Endothelial cell of umbilical vein (primary cell): ENCODE measurements around the gene DIDO1. TPM values are rescaled to one million over a fixed set of nuclear protein-coding genes. Genes with fewer than 3 reads are reported as not detected.

Experiments
- BruUV-seq: library from RNA; stranded (reverse); fragments of 400-500 nt; replicated peaks from 2 replicates; lab custom pipeline; 2021; lab: Mats Ljungman, UMichigan
- CTCF ChIA-PET: fragments of 300-600, 350-600 bp; sonication (Branson Sonifier 250); formaldehyde crosslinking; loops from one replicate; lab custom pipeline; 2021; ENCODE audit warnings: antibody characterized with exemption, inconsistent platforms; lab: Charles Lee
- POLR2A ChIA-PET: fragments of 300-600, 350-600 bp; sonication (Branson Sonifier 250); formaldehyde crosslinking; loops from one replicate; lab custom pipeline; 2021; ENCODE audit warnings: antibody characterized with exemption, inconsistent platforms; lab: Charles Lee
- DNase-seq: peaks from one replicate; pipeline ENCODE4 v3.0.0-alpha.2; 2011; ENCODE audit warnings: low read depth, low spot score
- FAIRE-seq: peaks from 2 replicates; lab custom pipeline; 2011; peaks lifted over from hg19 to GRCh38; lab: Jason Lieb, UNC
- H2AFZ ChIP-seq: 2 replicates; pipeline ENCODE4 v1.6.0; 2012; ENCODE audit warnings: low read depth, low read length, control low read depth, inconsistent platforms
- H3K27ac ChIP-seq: 2 replicates; pipeline ENCODE4 v1.5.1; 2011; ENCODE audit warnings: low read depth, mild to moderate bottlenecking, control low read depth, low read length, moderate library complexity; ENCODE audit not compliant: insufficient read depth
- H3K27me3 ChIP-seq, 2 experiments: 2 replicates each; pipeline versions ENCODE4 v1.6.0 to v1.6.1; 2011; ENCODE audit warnings: low read length in 2 of 2, mixed read lengths in 1 of 2; ENCODE audit not compliant: control insufficient read depth in 2 of 2, insufficient read depth in 2 of 2
- H3K36me3 ChIP-seq, 2 experiments: 2 replicates in 1 of 2; 3 replicates in 1 of 2; pipeline ENCODE4 v1.5.1; 2011; ENCODE audit warnings: low read length in 2 of 2, mild to moderate bottlenecking in 1 of 2, moderate library complexity in 1 of 2; ENCODE audit not compliant: control insufficient read depth in 2 of 2, insufficient read depth in 2 of 2; ENCODE audit errors: extremely low read depth in 1 of 2
- H3K4me1 ChIP-seq: 3 replicates; pipeline ENCODE4 v1.5.1; 2011; ENCODE audit warnings: mild to moderate bottlenecking, low read length; ENCODE audit not compliant: control insufficient read depth, insufficient read depth; ENCODE audit errors: extremely low read depth
- H3K4me2 ChIP-seq: 2 replicates; pipeline ENCODE4 v1.6.1; 2011; ENCODE audit warnings: low read length, control low read depth, mixed read lengths; ENCODE audit not compliant: insufficient read depth
- H3K4me3 ChIP-seq, 3 experiments: fragments of 200-600 bp in 1 of 3; sonication (generic), shearing (Covaris generic) in 1 of 3; replicated peaks in 1 of 3; 2 replicates each; pipeline ENCODE4 v1.5.1; 2011 to 2016; ENCODE audit warnings: control low read depth in 3 of 3, low read length in 3 of 3, mild to moderate bottlenecking in 2 of 3, inconsistent platforms in 1 of 3, low read depth in 1 of 3, moderate library complexity in 1 of 3; ENCODE audit not compliant: insufficient read depth in 1 of 3
- H3K79me2 ChIP-seq: 2 replicates; pipeline ENCODE4 v1.6.0; 2012; ENCODE audit warnings: low read length, inconsistent platforms; ENCODE audit not compliant: control insufficient read depth, insufficient read depth
- H3K9ac ChIP-seq: replicated peaks from 2 replicates; pipeline ENCODE3; 2011; ENCODE audit warnings: low read length, control low read depth; ENCODE audit not compliant: insufficient read depth; ENCODE audit errors: extremely low read depth
- H3K9me1 ChIP-seq: replicated peaks from 3 replicates; pipeline ENCODE4 v1.6.0; 2011; ENCODE audit warnings: mild to moderate bottlenecking, low read length; ENCODE audit not compliant: control insufficient read depth, insufficient read depth; ENCODE audit errors: extremely low read depth
- H3K9me3 ChIP-seq: replicated peaks from 2 replicates; pipeline ENCODE4 v1.5.1; 2012; ENCODE audit warnings: low read length, inconsistent platforms; ENCODE audit not compliant: control insufficient read depth, insufficient read depth
- H4K20me1 ChIP-seq: replicated peaks from 2 replicates; pipeline ENCODE3; 2011; ENCODE audit warnings: mild to moderate bottlenecking, low read length; ENCODE audit not compliant: control insufficient read depth, insufficient read depth; ENCODE audit errors: extremely low read depth
- CTCF ChIP-seq, 2 donors: IDR thresholded peaks; 1 replicate in 1 of 2; 2 replicates in 1 of 2; pipeline ENCODE4 v1.5.1; 2011; ENCODE audit warnings: low read length in 2 of 2, mild to moderate bottlenecking in 2 of 2, moderate library complexity in 2 of 2, control low read depth in 1 of 2, inconsistent platforms in 1 of 2, low read depth in 1 of 2; ENCODE audit not compliant: insufficient read depth in 1 of 2; ENCODE audit errors: extremely low read depth in 1 of 2
- EZH2 ChIP-seq: IDR thresholded peaks from 2 replicates; pipeline ENCODE4 v1.6.1; 2012; ENCODE audit warnings: borderline replicate concordance, low read depth, mild to moderate bottlenecking, moderate library complexity, low read length, inconsistent platforms; ENCODE audit not compliant: severe bottlenecking
- GATA2 ChIP-seq: IDR thresholded peaks from 2 replicates; pipeline ENCODE4 v1.7.0; 2011; ENCODE audit warnings: low read depth, mild to moderate bottlenecking, moderate library complexity, mixed read lengths, low read length; ENCODE audit not compliant: insufficient read length, insufficient read depth
- JUN ChIP-seq: IDR thresholded peaks from 2 replicates; pipeline ENCODE4 v1.6.1; 2011; ENCODE audit warnings: borderline replicate concordance, low read depth; ENCODE audit not compliant: insufficient read length, insufficient read depth
- MYC ChIP-seq: IDR thresholded peaks from one replicate; pipeline ENCODE4 v1.6.1; 2011; ENCODE audit warnings: mild to moderate bottlenecking, low read depth, low read length
- POLR2A ChIP-seq: IDR thresholded peaks from 2 replicates; pipeline ENCODE4 v1.6.1; 2012; ENCODE audit warnings: low read depth, mild to moderate bottlenecking, control low read depth, low read length
- dilution Hi-C: fragments of 300-500 bp; cut with MboI; formaldehyde crosslinking; loops from one replicate; pipeline ENCODE4 v1.15.0; 2019; ENCODE audit warnings: low sequenced_read_pairs; ENCODE audit not compliant: extremely low pct_ligation_motif_present
- intact Hi-C: fragments of 100-400 bp; cut with micrococcal nuclease; formaldehyde crosslinking; loops from one replicate; pipeline ENCODE4 v1.10.0; 2022
- polyA plus RNA-seq, 4 experiments: library from polyadenylated mRNA; depleted of rRNA in 3 of 4; stranded (reverse) in 3 of 4; unstranded in 1 of 4; fragments of >200 nt; gene quantifications; 2 replicates each; pipeline versions ENCODE4 v1.2.1 to v1.2.3, GENCODE V29; 2011 to 2012; ENCODE audit warnings: missing spikeins in 1 of 4
- total RNA-seq: library from RNA; stranded (reverse); gene quantifications from 2 replicates; pipeline ENCODE4 v1.2.3, GENCODE V29; 2021

DIDO1 gene
- total and polyA plus RNA-seq, 2 donors (not counting 3 experiments of a cell fraction or from before 2014, with no cell fraction given) = 22.1 to 51.2 TPM

GRCh38 chr20:62935204-62935967 lies 9.1 kb upstream of the DIDO1 start:
- Histone ChIP-seq H3K9me3 (no peaks in the 10 kb centered on the region), H2AFZ (no peak overlapping the region), H3K9me1 (no peaks in the 10 kb centered on the region), H3K4me2 (no peak overlapping the region), H3K4me3 (no peak overlapping the region), H3K27me3 (no peaks in the 10 kb centered on the region), H3K79me2 (peaks cover 90% of the 10 kb centered on the region), H3K36me3 (peaks cover 2 to 8% of the 10 kb centered on the region in 2 experiments), H3K27ac (no peak overlapping the region), H3K4me1 (peaks cover 6% of the 10 kb centered on the region), H4K20me1 (no peaks in the 10 kb centered on the region), H3K9ac (no peak overlapping the region)
- no peak for DNase-seq
- TF ChIP-seq CTCF (IDR thresholded peaks at IDR 0.05; ENCODE audit: extremely low read depth in 1 of 2, insufficient read depth in 1 of 2, low read depth in 1 of 2, low read length in 2 of 2) = no peak
- no peak for TF ChIP-seq JUN
- TF ChIP-seq EZH2 = no peak
- CTCF ChIA-PET = interaction anchor here (0.8 to 2.2 kb wide), 6 partner anchors 15 to 73 kb away, joined by 3 to 9 read pairs (median 4); no protein-coding TSS in a partner anchor
- POLR2A ChIA-PET = no interaction called here
- BruUV-seq = no TSS peak
- dilution Hi-C loops = no loop called here
- FAIRE-seq = no peak
- intact Hi-C loops = no loop called here

GRCh38 chr20:62933966-62934365 lies 7.7 kb upstream of the DIDO1 start:
- POLR2A ChIA-PET = no interaction called here
- H4K20me1 ChIP-seq = no peaks in the 10 kb centered on the region

More at GRCh38 chr20:62933966-62934365, 7.7 kb upstream of the DIDO1 start:
- Histone ChIP-seq H3K79me2 (peaks cover 92% of the 10 kb centered on the region), H3K4me2 (no peak overlapping the region), H3K36me3 (peaks cover 2 to 8% of the 10 kb centered on the region in 2 experiments), H2AFZ (no peak overlapping the region), H3K27ac (no peak overlapping the region), H3K4me1 (peaks cover 4% of the 10 kb centered on the region), H3K9me1 (no peaks in the 10 kb centered on the region), H3K27me3 (no peaks in the 10 kb centered on the region), H3K4me3 (no peak overlapping the region), H3K9ac (no peak overlapping the region), H3K9me3 (no peaks in the 10 kb centered on the region)
- intact Hi-C loops (no loop called here), dilution Hi-C loops (no loop called here)
- no TSS peak for BruUV-seq
- FAIRE-seq (no peak), DNase-seq (no peak)
- TF ChIP-seq MYC (no peak), GATA2 (no peak), POLR2A (no peak)
- CTCF ChIA-PET = interaction anchor here (1.5 to 2.2 kb wide), 3 partner anchors 13 to 34 kb away, joined by 3 to 9 read pairs (median 5); no protein-coding TSS in a partner anchor
